GM18870 (cell line): ENCODE measurements around the gene PLEK.
A peak's percentile ranks its signal among the peaks of the same experiment; 100 is the strongest.
"Not testable (repeated sequence)": the region's sequence is repeated elsewhere in the genome, so short reads cannot be mapped to it uniquely, and the experiment has no call there.

Experiments
- ATAC-seq: cut with Tn5 transposase; IDR thresholded peaks from one replicate; pipeline ENCODE4 v1.9.1; 2021; ENCODE audit warnings: moderate library complexity; ENCODE audit not compliant: unreplicated experiment

Gene PLEK

GRCh38 chr2:68352651-68353391 lies 12.3 kb upstream of the PLEK start:
- no peak for ATAC-seq

GRCh38 chr2:68356599-68357239 lies 8.4 kb upstream of the PLEK start:
- no peak for ATAC-seq

- no peak for ATAC-seq
Observed at GRCh38 chr2:68357605-68358337, 7.3 kb upstream of the PLEK start.

GRCh38 chr2:68359889-68360288 lies 5.2 kb upstream of the PLEK start:
- no peak for ATAC-seq

- ATAC-seq: peak; percentile 43
Observed at GRCh38 chr2:68362069-68362468, 3.0 kb upstream of the PLEK start.

GRCh38 chr2:68362749-68363148 lies 2.3 kb upstream of the PLEK start:
- no peak for ATAC-seq

GRCh38 chr2:68363721-68364120 lies 1.4 kb upstream of the PLEK start:
- no peak for ATAC-seq

GRCh38 chr2:68366083-68366560 lies 1.0 kb downstream of the PLEK start:
- ATAC-seq: no peak

- no peak for ATAC-seq
Observed at GRCh38 chr2:68367953-68368653, 3.0 kb downstream of the PLEK start.

- ATAC-seq: no peak
Observed at GRCh38 chr2:68368654-68369336, 3.7 kb downstream of the PLEK start.

GRCh38 chr2:68369337-68369734 lies 4.3 kb downstream of the PLEK start:
- no peak for ATAC-seq

- ATAC-seq: no peak
Observed at GRCh38 chr2:68371138-68371537, 6.1 kb downstream of the PLEK start.

GRCh38 chr2:68371581-68371980 lies 6.5 kb downstream of the PLEK start:
- no peak for ATAC-seq

- no peak for ATAC-seq
Observed at GRCh38 chr2:68372485-68372884, 7.4 kb downstream of the PLEK start.

GRCh38 chr2:68374184-68374583 lies 9.1 kb downstream of the PLEK start:
- no peak for ATAC-seq

GRCh38 chr2:68375582-68375981 lies 10.5 kb downstream of the PLEK start:
- ATAC-seq: no peak

GRCh38 chr2:68377137-68377780 lies 12.2 kb downstream of the PLEK start:
- ATAC-seq: peak; percentile 32

- ATAC-seq: not testable (repeated sequence)
Observed at GRCh38 chr2:68378779-68379178, 13.7 kb downstream of the PLEK start.

GRCh38 chr2:68379184-68379708 lies 14.2 kb downstream of the PLEK start:
- peak; percentile 48 for ATAC-seq

GRCh38 chr2:68383778-68384177 lies 18.7 kb downstream of the PLEK start:
- ATAC-seq: no peak
